GM12878 (cell line): ENCODE data around the gene ASB8. TPM values are rescaled to one million over a fixed set of nuclear protein-coding genes. Genes with fewer than 3 reads are reported as not detected.
A peak's percentile ranks its signal among the peaks of the same experiment; 100 is the strongest.

Experiments
- ASH2L ChIP-seq: fragments of 300-600, 200-600 bp; sonication (generic); IDR thresholded peaks from 2 replicates; pipeline ENCODE4 v1.6.1; 2017; ENCODE audit warnings: low read depth, mild to moderate bottlenecking, borderline replicate concordance
- CBFB ChIP-seq: IDR thresholded peaks from 2 replicates; pipeline ENCODE4 v1.6.1; 2016; ENCODE audit warnings: antibody characterized with exemption, low read depth
- CBX3 ChIP-seq: fragments of 200-600 bp; sonication (generic); IDR thresholded peaks from 2 replicates; pipeline ENCODE4 v1.6.1; 2016; ENCODE audit warnings: low read depth, borderline replicate concordance
- CREB1 ChIP-seq: IDR thresholded peaks from 2 replicates; pipeline ENCODE4 v1.6.1; 2012; ENCODE audit warnings: low read depth, mild to moderate bottlenecking, inconsistent platforms
- DPF2 ChIP-seq: fragments of 450-650 bp; IDR thresholded peaks from 2 replicates; pipeline ENCODE4 v1.6.1; 2017; ENCODE audit warnings: mild to moderate bottlenecking
- IKZF1 ChIP-seq: fragments of 450-650 bp; conservative IDR thresholded peaks from 2 replicates; pipeline ENCODE4 v1.6.1; 2017; ENCODE audit warnings: antibody characterized with exemption, mild to moderate bottlenecking
- MEF2A ChIP-seq: IDR thresholded peaks from 2 replicates; pipeline ENCODE4 v1.6.1; 2011; ENCODE audit warnings: low read depth, mild to moderate bottlenecking, low read length, moderate library complexity; ENCODE audit not compliant: insufficient read depth
- MEF2B ChIP-seq: fragments of 450-650 bp; IDR thresholded peaks from 2 replicates; pipeline ENCODE4 v1.6.1; 2018; ENCODE audit warnings: mild to moderate bottlenecking, moderate library complexity; ENCODE audit not compliant: partially characterized antibody, poor library complexity, severe bottlenecking
- MXI1 ChIP-seq: fragments of 150-350 bp; IDR thresholded peaks from 2 replicates; pipeline ENCODE4 v1.6.1; 2011; ENCODE audit warnings: low read depth, mild to moderate bottlenecking, inconsistent platforms, low read length, improper control_type of control experiment
- MYB ChIP-seq: fragments of 150-350 bp; IDR thresholded peaks from 2 replicates; pipeline ENCODE4 v1.6.1; 2014; ENCODE audit warnings: mild to moderate bottlenecking, low read depth, low read length, borderline replicate concordance
- NFYB ChIP-seq: IDR thresholded peaks from 2 replicates; pipeline ENCODE4 v1.6.1; 2011; ENCODE audit warnings: low read depth, mild to moderate bottlenecking, low read length, improper control_type of control experiment, moderate library complexity; ENCODE audit not compliant: insufficient read depth
- PML ChIP-seq: IDR thresholded peaks from 2 replicates; pipeline ENCODE4 v1.6.1; 2012; ENCODE audit warnings: low read length, inconsistent platforms
- POLR2AphosphoS5 ChIP-seq: IDR thresholded peaks from 2 replicates; pipeline ENCODE4 v1.6.1; 2011; ENCODE audit warnings: mild to moderate bottlenecking, low read length, inconsistent platforms
- POU2F2 ChIP-seq: IDR thresholded peaks from 3 replicates; pipeline ENCODE4 v1.6.1; 2011; ENCODE audit warnings: low read depth, mild to moderate bottlenecking, low read length, borderline replicate concordance
- RCOR1 ChIP-seq: conservative IDR thresholded peaks from 2 replicates; pipeline ENCODE4 v1.6.1; 2012; ENCODE audit warnings: low read depth, low read length, improper control_type of control experiment
- SPI1 ChIP-seq: IDR thresholded peaks from 2 replicates; pipeline ENCODE4 v1.6.1; 2011; ENCODE audit warnings: low read depth, mild to moderate bottlenecking, low read length, moderate library complexity, borderline replicate concordance; ENCODE audit not compliant: insufficient read depth
- TAF1 ChIP-seq: IDR thresholded peaks from 2 replicates; pipeline ENCODE4 v1.6.1; 2011; ENCODE audit warnings: mild to moderate bottlenecking, low read depth, low read length, borderline replicate concordance
- TCF12 ChIP-seq: IDR thresholded peaks from 2 replicates; pipeline ENCODE4 v1.6.1; 2011; ENCODE audit warnings: low read depth, mild to moderate bottlenecking, low read length
- WRNIP1 ChIP-seq: IDR thresholded peaks from 2 replicates; pipeline ENCODE4 v1.6.1; 2011; ENCODE audit warnings: low read depth, low read length, improper control_type of control experiment, borderline replicate concordance
- polyA plus RNA-seq, 11 experiments: library from polyadenylated mRNA; depleted of rRNA in 4 of 11; unstranded in 6 of 11; stranded (reverse) in 5 of 11; fragments of >200 nt; fragmentation: Nextera tagmentation in 4 of 11; fragmentation: Illumina TruSeq in 1 of 11; extraction: Ambion mirVana in 4 of 11; extraction: Trizol in 1 of 11; gene quantifications; 1 replicate in 1 of 11; 2 replicates in 10 of 11; pipeline versions ENCODE4 v1.2.1 to v1.2.3, GENCODE V29; 2011 to 2016; ENCODE audit warnings: inconsistent platforms in 2 of 11, missing spikeins in 2 of 11, low read depth in 1 of 11
- total RNA-seq, 4 experiments: library from RNA; depleted of rRNA in 3 of 4; stranded (reverse); fragments of >200 nt in 3 of 4; fragmentation: Illumina TruSeq in 1 of 4; extraction: Trizol in 1 of 4; gene quantifications; 2 replicates each; pipeline versions ENCODE4 v1.2.1 to v1.2.3, GENCODE V29; 2013 to 2021
- TF ChIP-seq, protein P1 (sequence below): fragments of 450-650 bp; IDR thresholded peaks from 2 replicates; pipeline ENCODE4 v1.6.1; 2016; ENCODE audit warnings: mild to moderate bottlenecking
- TF ChIP-seq, protein P2 (sequence below): fragments of 450-650 bp; IDR thresholded peaks from 2 replicates; pipeline ENCODE4 v1.6.1; 2017; ENCODE audit warnings: antibody characterized with exemption, mild to moderate bottlenecking, moderate library complexity
- TF ChIP-seq, protein P3 (sequence below): IDR thresholded peaks from 2 replicates; pipeline ENCODE4 v1.6.1; 2012; ENCODE audit warnings: low read length, inconsistent platforms
- TF ChIP-seq, protein P4 (sequence below): IDR thresholded peaks from 2 replicates; pipeline ENCODE4 v1.6.1; 2011; ENCODE audit warnings: borderline replicate concordance, low read depth, mild to moderate bottlenecking, moderate library complexity, low read length; ENCODE audit not compliant: insufficient read depth, poor library complexity, severe bottlenecking

ASB8 gene
- total and polyA plus RNA-seq, 10 of the 15 experiments (the other 5 are each of a cell fraction or from before 2014, with no cell fraction given) = 23.7 to 48.0 (median 29.1) TPM

DNA sequence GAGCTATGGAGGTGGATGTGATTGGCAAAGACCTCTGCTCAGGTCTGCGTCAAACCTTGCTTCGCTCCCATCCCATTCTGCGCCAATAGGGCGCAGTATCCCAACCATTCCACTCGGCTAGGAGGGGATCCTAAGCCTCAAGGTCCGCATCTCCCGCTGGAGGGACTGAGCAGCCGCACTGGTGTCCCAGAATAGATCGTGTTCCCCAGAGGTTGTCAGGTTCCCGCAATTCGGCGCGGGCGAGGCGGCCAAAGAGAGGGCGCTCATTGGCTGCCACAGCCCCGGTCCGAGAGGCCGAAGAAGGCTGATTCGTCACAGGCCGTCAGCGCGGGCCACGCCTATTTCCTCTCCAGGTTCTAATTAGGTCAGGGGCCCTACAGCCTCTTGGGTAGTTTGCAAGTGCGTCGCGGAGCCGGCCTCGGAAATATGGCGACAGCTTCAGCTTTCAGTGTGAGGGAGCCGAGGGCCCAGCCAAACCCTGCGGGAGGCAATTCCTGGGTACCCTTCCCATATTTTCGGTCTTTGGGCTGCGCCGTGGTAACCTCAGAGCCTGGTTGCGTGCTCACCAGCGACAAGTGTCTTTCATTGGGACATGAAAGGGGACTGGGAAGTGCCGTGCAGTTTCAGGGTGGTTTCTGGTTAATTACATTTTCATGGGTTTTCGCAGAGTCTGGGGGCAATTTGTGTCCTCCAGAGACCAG, 40.8 kb upstream of the ASB8 start (continued):
- TF ChIP-seq, protein P1, sequence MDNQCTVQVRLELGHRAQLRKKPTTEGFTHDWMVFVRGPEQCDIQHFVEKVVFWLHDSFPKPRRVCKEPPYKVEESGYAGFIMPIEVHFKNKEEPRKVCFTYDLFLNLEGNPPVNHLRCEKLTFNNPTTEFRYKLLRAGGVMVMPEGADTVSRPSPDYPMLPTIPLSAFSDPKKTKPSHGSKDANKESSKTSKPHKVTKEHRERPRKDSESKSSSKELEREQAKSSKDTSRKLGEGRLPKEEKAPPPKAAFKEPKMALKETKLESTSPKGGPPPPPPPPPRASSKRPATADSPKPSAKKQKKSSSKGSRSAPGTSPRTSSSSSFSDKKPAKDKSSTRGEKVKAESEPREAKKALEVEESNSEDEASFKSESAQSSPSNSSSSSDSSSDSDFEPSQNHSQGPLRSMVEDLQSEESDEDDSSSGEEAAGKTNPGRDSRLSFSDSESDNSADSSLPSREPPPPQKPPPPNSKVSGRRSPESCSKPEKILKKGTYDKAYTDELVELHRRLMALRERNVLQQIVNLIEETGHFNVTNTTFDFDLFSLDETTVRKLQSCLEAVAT = no peak
- TF ChIP-seq TAF1 = peak; percentile 95
- peak; percentile 79; the same call in 1 of the 2 replicates for TF ChIP-seq CBFB
- TF ChIP-seq POLR2AphosphoS5 = peak; percentile 99
- peak; percentile 95 for TF ChIP-seq PML
- TF ChIP-seq MEF2A = peak; percentile 63; the same call in 1 of the 2 replicates
- no peak for TF ChIP-seq MYB
- TF ChIP-seq DPF2 = 0 out of 2 replicates have a peak, but pooled peaks have one; percentile 11
- no peak for TF ChIP-seq RCOR1
- 0 out of 2 replicates have a peak, but pooled peaks have one; percentile 18 for TF ChIP-seq WRNIP1
- 0 out of 2 replicates have a peak, but pooled peaks have one; percentile 45 for TF ChIP-seq ASH2L
- TF ChIP-seq, protein P2, sequence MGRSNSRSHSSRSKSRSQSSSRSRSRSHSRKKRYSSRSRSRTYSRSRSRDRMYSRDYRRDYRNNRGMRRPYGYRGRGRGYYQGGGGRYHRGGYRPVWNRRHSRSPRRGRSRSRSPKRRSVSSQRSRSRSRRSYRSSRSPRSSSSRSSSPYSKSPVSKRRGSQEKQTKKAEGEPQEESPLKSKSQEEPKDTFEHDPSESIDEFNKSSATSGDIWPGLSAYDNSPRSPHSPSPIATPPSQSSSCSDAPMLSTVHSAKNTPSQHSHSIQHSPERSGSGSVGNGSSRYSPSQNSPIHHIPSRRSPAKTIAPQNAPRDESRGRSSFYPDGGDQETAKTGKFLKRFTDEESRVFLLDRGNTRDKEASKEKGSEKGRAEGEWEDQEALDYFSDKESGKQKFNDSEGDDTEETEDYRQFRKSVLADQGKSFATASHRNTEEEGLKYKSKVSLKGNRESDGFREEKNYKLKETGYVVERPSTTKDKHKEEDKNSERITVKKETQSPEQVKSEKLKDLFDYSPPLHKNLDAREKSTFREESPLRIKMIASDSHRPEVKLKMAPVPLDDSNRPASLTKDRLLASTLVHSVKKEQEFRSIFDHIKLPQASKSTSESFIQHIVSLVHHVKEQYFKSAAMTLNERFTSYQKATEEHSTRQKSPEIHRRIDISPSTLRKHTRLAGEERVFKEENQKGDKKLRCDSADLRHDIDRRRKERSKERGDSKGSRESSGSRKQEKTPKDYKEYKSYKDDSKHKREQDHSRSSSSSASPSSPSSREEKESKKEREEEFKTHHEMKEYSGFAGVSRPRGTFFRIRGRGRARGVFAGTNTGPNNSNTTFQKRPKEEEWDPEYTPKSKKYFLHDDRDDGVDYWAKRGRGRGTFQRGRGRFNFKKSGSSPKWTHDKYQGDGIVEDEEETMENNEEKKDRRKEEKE = no peak
- TF ChIP-seq MEF2B = peak; percentile 91
- TF ChIP-seq, protein P3, sequence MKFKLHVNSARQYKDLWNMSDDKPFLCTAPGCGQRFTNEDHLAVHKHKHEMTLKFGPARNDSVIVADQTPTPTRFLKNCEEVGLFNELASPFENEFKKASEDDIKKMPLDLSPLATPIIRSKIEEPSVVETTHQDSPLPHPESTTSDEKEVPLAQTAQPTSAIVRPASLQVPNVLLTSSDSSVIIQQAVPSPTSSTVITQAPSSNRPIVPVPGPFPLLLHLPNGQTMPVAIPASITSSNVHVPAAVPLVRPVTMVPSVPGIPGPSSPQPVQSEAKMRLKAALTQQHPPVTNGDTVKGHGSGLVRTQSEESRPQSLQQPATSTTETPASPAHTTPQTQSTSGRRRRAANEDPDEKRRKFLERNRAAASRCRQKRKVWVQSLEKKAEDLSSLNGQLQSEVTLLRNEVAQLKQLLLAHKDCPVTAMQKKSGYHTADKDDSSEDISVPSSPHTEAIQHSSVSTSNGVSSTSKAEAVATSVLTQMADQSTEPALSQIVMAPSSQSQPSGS = no peak
- TF ChIP-seq, protein P4, sequence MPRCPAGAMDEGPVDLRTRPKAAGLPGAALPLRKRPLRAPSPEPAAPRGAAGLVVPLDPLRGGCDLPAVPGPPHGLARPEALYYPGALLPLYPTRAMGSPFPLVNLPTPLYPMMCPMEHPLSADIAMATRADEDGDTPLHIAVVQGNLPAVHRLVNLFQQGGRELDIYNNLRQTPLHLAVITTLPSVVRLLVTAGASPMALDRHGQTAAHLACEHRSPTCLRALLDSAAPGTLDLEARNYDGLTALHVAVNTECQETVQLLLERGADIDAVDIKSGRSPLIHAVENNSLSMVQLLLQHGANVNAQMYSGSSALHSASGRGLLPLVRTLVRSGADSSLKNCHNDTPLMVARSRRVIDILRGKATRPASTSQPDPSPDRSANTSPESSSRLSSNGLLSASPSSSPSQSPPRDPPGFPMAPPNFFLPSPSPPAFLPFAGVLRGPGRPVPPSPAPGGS = no peak
- peak; percentile 92 for TF ChIP-seq NFYB
- peak; percentile 81; the same call in 1 of the 3 replicates for TF ChIP-seq POU2F2
- TF ChIP-seq CBX3 = no peak
- peak; percentile 73 for TF ChIP-seq IKZF1
- TF ChIP-seq SPI1 = no peak
- TF ChIP-seq CREB1 = peak; percentile 91
- 0 out of 2 replicates have a peak, but pooled peaks have one; percentile 2 for TF ChIP-seq TCF12
- TF ChIP-seq MXI1 = no peak; the same call in 1 of the 2 replicates
